ENCODE measurements around the gene VAV3.

DNA sequence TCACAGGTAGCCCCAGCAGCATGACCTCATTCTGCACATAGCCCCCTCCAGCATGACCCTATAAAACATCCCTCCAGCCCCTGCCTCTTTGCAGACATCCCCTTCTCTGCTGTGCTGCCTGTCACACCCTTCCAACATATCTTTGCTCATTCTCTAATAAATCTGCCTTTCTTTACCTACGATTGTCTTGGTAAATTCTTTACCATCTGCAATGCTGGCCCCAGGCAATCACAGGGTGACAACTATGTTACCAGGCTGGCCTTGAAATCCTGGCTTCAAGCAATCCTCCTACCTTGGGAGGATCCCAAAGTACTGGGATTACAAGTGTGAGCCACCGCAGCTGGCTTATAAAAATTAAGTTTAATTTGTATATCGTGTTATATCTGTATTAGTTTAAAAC is 134.5 kb downstream of the VAV3 start:
- TF ChIP-seq, protein P1, sequence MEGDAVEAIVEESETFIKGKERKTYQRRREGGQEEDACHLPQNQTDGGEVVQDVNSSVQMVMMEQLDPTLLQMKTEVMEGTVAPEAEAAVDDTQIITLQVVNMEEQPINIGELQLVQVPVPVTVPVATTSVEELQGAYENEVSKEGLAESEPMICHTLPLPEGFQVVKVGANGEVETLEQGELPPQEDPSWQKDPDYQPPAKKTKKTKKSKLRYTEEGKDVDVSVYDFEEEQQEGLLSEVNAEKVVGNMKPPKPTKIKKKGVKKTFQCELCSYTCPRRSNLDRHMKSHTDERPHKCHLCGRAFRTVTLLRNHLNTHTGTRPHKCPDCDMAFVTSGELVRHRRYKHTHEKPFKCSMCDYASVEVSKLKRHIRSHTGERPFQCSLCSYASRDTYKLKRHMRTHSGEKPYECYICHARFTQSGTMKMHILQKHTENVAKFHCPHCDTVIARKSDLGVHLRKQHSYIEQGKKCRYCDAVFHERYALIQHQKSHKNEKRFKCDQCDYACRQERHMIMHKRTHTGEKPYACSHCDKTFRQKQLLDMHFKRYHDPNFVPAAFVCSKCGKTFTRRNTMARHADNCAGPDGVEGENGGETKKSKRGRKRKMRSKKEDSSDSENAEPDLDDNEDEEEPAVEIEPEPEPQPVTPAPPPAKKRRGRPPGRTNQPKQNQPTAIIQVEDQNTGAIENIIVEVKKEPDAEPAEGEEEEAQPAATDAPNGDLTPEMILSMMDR (IDR thresholded peaks at IDR 0.05) = no peak
- TF ChIP-seq, protein P2, sequence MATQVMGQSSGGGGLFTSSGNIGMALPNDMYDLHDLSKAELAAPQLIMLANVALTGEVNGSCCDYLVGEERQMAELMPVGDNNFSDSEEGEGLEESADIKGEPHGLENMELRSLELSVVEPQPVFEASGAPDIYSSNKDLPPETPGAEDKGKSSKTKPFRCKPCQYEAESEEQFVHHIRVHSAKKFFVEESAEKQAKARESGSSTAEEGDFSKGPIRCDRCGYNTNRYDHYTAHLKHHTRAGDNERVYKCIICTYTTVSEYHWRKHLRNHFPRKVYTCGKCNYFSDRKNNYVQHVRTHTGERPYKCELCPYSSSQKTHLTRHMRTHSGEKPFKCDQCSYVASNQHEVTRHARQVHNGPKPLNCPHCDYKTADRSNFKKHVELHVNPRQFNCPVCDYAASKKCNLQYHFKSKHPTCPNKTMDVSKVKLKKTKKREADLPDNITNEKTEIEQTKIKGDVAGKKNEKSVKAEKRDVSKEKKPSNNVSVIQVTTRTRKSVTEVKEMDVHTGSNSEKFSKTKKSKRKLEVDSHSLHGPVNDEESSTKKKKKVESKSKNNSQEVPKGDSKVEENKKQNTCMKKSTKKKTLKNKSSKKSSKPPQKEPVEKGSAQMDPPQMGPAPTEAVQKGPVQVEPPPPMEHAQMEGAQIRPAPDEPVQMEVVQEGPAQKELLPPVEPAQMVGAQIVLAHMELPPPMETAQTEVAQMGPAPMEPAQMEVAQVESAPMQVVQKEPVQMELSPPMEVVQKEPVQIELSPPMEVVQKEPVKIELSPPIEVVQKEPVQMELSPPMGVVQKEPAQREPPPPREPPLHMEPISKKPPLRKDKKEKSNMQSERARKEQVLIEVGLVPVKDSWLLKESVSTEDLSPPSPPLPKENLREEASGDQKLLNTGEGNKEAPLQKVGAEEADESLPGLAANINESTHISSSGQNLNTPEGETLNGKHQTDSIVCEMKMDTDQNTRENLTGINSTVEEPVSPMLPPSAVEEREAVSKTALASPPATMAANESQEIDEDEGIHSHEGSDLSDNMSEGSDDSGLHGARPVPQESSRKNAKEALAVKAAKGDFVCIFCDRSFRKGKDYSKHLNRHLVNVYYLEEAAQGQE (IDR thresholded peaks at IDR 0.05; ENCODE audit: low read depth, low read length) = no peak
- TF ChIP-seq POLR2AphosphoS5 (IDR thresholded peaks at IDR 0.05; ENCODE audit: low read depth, low read length) (no peak), RAD21 (IDR thresholded peaks at IDR 0.05; ENCODE audit: low read length) (no peak)
